ENCODE results near the gene NDUFS4. TPM values are rescaled to one million over a fixed set of nuclear protein-coding genes. Genes with fewer than 3 reads are reported as not detected.

The NDUFS4 gene
- polyA plus RNA-seq, 1 of the 3 experiments (the other 2 are of a cell fraction) = 104 TPM

DNA sequence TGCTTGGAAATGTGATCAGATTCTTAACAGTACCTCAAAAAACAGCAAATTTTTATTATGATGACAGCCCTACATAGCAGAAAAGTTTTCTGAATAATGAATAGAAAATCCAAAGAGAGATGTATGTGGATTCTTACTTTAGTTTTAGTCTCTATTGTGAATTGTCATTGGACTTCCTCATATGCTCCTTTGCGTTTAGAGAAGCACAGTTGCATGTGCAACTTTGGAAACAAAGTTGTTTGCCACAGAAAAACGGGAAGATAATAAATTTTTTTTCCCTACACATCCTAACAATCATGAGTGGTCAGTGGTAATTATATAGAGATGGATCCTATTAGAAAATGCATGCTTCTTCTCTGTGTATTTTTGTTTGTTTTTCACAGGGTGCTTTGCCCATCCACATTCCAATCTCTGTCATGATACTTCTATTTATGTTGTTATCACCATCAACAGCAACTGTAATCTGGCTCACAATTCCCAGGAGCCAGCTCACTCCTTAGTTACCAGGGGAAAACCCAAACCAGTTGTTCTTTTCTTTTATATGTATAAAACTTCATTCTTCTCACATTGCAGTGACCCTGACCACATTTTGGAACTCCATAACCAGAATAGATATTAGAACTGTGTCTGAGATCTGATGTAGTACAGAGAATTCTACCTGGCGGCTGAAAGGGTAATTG lies 118.7 kb downstream of the NDUFS4 start:
- Histone ChIP-seq H3K4me2 (no peak overlapping the region), H3K4me1 (ENCODE audit: control insufficient read depth in 1 of 2, insufficient read depth in 2 of 2, low read depth in 1 of 2, low read length in 1 of 2) (no peaks in the 10 kb centered on the region), H3K9me2 (no peaks in the 10 kb centered on the region; the same call in 1 of the 2 replicates), H3K9me3 (no peaks in the 10 kb centered on the region), H3K4me3 (ENCODE audit: low read depth in 2 of 2, low read length in 1 of 2) (no peak overlapping the region), H3K9ac (no peak overlapping the region), H3K36me3 (replicated peaks in 1 of 2; ENCODE audit: control insufficient read depth in 1 of 2, insufficient read depth in 2 of 2, low read length in 1 of 2) (peaks cover 3 to 29% of the 10 kb centered on the region in 2 experiments), H3F3A (replicated peaks; ENCODE audit: insufficient read depth) (peaks cover 5% of the 10 kb centered on the region), H2AFZ (ENCODE audit: low read depth) (no peak overlapping the region), H3K27ac (ENCODE audit: low read depth in 2 of 2, low read length in 1 of 2) (no peak overlapping the region), H4K20me1 (ENCODE audit: insufficient read depth) (no peaks in the 10 kb centered on the region), H3K79me2 (ENCODE audit: insufficient read depth) (no peaks in the 10 kb centered on the region; the same call in 1 of the 2 replicates), H3K27me3 (ENCODE audit: insufficient read depth) (no peaks in the 10 kb centered on the region)
- 95% methylated on average over 3 of the region's 3 CpGs for WGBS (ENCODE audit: low lambda C conversion rate)
- TF ChIP-seq JUND (IDR thresholded peaks at IDR 0.05) (no peak), FOXM1 (IDR thresholded peaks at IDR 0.05; ENCODE audit: low read depth) (no peak), FOSL2 (IDR thresholded peaks at IDR 0.05; ENCODE audit: borderline replicate concordance, low read depth) (no peak), YY1 (IDR thresholded peaks at IDR 0.05; ENCODE audit: low read depth) (no peak), RXRA (IDR thresholded peaks at IDR 0.05; ENCODE audit: borderline replicate concordance, low read depth) (no peak), NFIC (IDR thresholded peaks at IDR 0.05; ENCODE audit: borderline replicate concordance) (no peak), GABPA (IDR thresholded peaks at IDR 0.05; ENCODE audit: low read depth) (no peak)
- TF ChIP-seq, protein P1, sequence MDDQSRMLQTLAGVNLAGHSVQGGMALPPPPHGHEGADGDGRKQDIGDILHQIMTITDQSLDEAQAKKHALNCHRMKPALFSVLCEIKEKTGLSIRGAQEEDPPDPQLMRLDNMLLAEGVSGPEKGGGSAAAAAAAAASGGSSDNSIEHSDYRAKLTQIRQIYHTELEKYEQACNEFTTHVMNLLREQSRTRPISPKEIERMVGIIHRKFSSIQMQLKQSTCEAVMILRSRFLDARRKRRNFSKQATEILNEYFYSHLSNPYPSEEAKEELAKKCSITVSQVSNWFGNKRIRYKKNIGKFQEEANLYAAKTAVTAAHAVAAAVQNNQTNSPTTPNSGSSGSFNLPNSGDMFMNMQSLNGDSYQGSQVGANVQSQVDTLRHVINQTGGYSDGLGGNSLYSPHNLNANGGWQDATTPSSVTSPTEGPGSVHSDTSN (IDR thresholded peaks at IDR 0.05) = no peak
- no peak for DNase-seq
- ChIA-PET CTCF (no interaction called here), POLR2A (no interaction called here)

DNA sequence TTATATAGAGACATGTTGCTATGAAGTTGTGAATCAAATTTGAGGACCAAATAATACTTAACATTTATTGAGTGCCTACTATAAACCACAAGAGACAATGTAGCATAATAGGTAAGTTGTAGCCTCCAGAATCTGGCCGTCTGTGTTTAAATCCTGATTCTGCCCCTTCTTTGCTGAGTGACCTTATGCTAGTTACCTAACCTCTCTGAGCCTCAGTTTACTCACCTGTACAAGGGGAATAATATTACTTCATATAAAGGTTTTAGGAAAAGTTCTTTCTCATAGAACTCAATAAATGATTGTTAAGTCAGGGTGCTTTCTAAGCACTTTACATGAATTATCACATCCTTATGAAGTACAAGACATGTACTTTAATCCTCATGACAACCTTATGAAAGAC lies 120.6 kb downstream of the NDUFS4 start:
- H3K9me3 ChIP-seq = no peaks in the 10 kb centered on the region
- no peaks in the 10 kb centered on the region; the same call in 1 of the 2 replicates for H3K9me2 ChIP-seq
- no peak for DNase-seq
- no peak overlapping the region for H3K27ac ChIP-seq (ENCODE audit: low read depth in 2 of 2, low read length in 1 of 2)
- H3K9ac ChIP-seq = no peak overlapping the region
- H3K36me3 ChIP-seq (replicated peaks in 1 of 2; ENCODE audit: control insufficient read depth in 1 of 2, insufficient read depth in 2 of 2, low read length in 1 of 2) = peaks cover 5 to 33% of the 10 kb centered on the region in 2 experiments
- H3K27me3 ChIP-seq (ENCODE audit: insufficient read depth) = no peaks in the 10 kb centered on the region
- no peaks in the 10 kb centered on the region for H3K4me1 ChIP-seq (ENCODE audit: control insufficient read depth in 1 of 2, insufficient read depth in 2 of 2, low read depth in 1 of 2, low read length in 1 of 2)
- no peaks in the 10 kb centered on the region; the same call in 1 of the 2 replicates for H3K79me2 ChIP-seq (ENCODE audit: insufficient read depth)
- ChIA-PET POLR2A (no interaction called here), CTCF (no interaction called here)
- no peak overlapping the region for H3K4me2 ChIP-seq
- 100% methylated on average over 1 of the region's 1 CpG for WGBS (ENCODE audit: low lambda C conversion rate)
- TF ChIP-seq, protein P2, sequence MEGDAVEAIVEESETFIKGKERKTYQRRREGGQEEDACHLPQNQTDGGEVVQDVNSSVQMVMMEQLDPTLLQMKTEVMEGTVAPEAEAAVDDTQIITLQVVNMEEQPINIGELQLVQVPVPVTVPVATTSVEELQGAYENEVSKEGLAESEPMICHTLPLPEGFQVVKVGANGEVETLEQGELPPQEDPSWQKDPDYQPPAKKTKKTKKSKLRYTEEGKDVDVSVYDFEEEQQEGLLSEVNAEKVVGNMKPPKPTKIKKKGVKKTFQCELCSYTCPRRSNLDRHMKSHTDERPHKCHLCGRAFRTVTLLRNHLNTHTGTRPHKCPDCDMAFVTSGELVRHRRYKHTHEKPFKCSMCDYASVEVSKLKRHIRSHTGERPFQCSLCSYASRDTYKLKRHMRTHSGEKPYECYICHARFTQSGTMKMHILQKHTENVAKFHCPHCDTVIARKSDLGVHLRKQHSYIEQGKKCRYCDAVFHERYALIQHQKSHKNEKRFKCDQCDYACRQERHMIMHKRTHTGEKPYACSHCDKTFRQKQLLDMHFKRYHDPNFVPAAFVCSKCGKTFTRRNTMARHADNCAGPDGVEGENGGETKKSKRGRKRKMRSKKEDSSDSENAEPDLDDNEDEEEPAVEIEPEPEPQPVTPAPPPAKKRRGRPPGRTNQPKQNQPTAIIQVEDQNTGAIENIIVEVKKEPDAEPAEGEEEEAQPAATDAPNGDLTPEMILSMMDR (IDR thresholded peaks at IDR 0.05) = no peak
- TF ChIP-seq, protein P3, sequence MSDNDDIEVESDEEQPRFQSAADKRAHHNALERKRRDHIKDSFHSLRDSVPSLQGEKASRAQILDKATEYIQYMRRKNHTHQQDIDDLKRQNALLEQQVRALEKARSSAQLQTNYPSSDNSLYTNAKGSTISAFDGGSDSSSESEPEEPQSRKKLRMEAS (IDR thresholded peaks at IDR 0.05; ENCODE audit: low read depth) = no peak
- TF ChIP-seq ELF1 (IDR thresholded peaks at IDR 0.05) (no peak), EP300 (IDR thresholded peaks at IDR 0.05; ENCODE audit: borderline replicate concordance in 1 of 2, low read depth in 1 of 2, low read length in 1 of 2) (no peak), POLR2AphosphoS5 (IDR thresholded peaks at IDR 0.05; ENCODE audit: low read depth, low read length) (no peak), FOXJ3 (CRISPR knock-in tag; IDR thresholded peaks at IDR 0.05) (no peak), YY1 (IDR thresholded peaks at IDR 0.05; ENCODE audit: low read depth) (no peak), RAD21 (IDR thresholded peaks at IDR 0.05; ENCODE audit: low read length) (no peak), SIN3A (IDR thresholded peaks at IDR 0.05; ENCODE audit: borderline replicate concordance, low read depth, low read length) (no peak), MXI1 (IDR thresholded peaks at IDR 0.05; ENCODE audit: low read depth, low read length) (no peak)
- TF ChIP-seq, protein P4, sequence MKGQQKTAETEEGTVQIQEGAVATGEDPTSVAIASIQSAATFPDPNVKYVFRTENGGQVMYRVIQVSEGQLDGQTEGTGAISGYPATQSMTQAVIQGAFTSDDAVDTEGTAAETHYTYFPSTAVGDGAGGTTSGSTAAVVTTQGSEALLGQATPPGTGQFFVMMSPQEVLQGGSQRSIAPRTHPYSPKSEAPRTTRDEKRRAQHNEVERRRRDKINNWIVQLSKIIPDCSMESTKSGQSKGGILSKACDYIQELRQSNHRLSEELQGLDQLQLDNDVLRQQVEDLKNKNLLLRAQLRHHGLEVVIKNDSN (IDR thresholded peaks at IDR 0.05; ENCODE audit: borderline replicate concordance, low read depth) = no peak
- TF ChIP-seq, protein P5, sequence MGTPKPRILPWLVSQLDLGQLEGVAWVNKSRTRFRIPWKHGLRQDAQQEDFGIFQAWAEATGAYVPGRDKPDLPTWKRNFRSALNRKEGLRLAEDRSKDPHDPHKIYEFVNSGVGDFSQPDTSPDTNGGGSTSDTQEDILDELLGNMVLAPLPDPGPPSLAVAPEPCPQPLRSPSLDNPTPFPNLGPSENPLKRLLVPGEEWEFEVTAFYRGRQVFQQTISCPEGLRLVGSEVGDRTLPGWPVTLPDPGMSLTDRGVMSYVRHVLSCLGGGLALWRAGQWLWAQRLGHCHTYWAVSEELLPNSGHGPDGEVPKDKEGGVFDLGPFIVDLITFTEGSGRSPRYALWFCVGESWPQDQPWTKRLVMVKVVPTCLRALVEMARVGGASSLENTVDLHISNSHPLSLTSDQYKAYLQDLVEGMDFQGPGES (IDR thresholded peaks at IDR 0.05; ENCODE audit: low read depth, low read length) = no peak
- TF ChIP-seq, protein P1 (IDR thresholded peaks at IDR 0.05) = no peak
- no peaks in the 10 kb centered on the region for H4K20me1 ChIP-seq (ENCODE audit: insufficient read depth)
- no peak overlapping the region for H3K4me3 ChIP-seq (ENCODE audit: low read depth in 2 of 2, low read length in 1 of 2)
- peaks cover 5% of the 10 kb centered on the region for H3F3A ChIP-seq (replicated peaks; ENCODE audit: insufficient read depth)
- H2AFZ ChIP-seq (ENCODE audit: low read depth) = no peak overlapping the region
